HG02973 (cell line): Measurements from ENCODE around the gene PAFAH2.

Source experiments
- ATAC-seq: cut with Tn5 transposase; IDR thresholded peaks from one replicate; pipeline ENCODE4 v1.9.1; 2021; ENCODE audit warnings: moderate library complexity; ENCODE audit not compliant: unreplicated experiment

PAFAH2 gene

DNA sequence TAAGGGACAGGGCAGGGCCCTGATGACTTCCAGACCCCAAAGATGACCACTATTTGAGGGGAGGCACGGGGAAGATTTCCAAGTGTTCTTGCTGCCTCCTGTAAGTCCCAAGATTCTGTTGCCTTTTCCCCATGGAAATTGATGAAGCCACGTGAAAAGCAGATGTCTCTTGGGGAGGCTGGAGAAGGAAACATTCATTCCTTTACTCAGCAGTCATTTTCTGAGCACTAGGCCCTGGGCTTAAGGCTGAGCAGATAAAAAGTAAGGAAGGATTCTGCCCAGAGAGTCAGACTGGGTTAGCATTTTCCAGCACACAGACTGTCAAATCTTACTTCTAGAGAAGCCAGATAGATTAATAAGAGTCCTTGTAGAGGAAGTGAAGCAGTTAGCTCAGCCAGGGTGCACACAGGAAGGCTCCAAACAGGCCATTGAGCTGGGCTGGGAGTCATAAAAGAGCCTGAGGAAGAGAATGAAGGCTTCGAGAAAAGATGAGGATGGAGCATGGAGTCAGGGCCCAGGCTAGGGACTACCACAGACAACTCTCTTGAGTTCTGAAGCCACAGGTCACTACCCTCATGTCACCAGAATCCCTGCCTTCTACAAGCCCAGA is 33.9 kb upstream of the PAFAH2 start:
- no peak for ATAC-seq

DNA sequence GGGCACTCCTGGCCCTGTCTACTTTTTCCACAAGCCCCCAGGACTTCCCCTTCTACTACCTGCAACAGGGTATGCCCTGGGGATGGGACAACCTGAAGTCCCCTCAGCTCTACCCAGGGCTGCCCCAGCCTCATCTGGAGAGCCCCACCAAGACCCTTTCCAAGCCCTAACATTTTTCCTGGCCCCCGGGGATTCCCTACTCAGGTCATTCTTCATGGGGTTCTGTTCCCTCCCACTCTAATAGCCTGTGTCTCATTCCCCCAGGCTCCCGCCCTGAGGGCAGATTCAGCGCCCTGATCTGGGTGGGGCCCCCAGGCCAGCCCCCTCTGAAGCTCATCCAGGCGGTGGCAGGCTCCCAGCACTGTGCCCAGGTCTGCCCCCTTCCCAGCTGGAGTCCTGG is 33.3 kb upstream of the PAFAH2 start:
- ATAC-seq, result no peak

DNA sequence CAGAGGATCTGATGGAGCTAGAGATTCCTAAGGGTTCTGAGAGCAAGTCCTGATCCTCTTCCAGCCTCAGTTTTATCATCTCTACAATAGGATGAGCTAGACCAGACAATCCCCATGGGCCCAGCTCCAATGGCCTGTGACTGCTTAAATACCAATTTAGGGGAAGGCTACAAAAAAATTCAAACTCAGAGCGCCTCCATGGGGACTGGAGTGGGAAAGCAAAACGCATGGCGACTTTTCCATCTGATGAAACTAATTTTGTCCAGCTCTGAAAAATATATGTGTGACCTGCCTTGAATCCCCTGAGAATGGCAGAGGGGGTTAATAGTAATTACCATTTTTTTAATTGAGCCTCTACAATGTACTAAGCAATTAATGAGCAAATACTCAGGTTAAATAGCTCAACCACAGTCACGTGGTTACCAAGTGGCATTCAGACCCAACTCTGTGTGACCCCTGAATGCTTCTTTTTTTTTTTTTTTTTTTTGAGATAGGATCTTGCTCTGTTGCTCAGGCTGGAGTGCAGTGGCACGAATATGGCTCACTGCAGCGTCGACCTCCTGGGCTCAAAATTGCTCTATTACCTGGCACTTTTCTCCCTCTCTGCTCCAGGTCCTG is 32.1 kb upstream of the PAFAH2 start:
- no peak for ATAC-seq

DNA sequence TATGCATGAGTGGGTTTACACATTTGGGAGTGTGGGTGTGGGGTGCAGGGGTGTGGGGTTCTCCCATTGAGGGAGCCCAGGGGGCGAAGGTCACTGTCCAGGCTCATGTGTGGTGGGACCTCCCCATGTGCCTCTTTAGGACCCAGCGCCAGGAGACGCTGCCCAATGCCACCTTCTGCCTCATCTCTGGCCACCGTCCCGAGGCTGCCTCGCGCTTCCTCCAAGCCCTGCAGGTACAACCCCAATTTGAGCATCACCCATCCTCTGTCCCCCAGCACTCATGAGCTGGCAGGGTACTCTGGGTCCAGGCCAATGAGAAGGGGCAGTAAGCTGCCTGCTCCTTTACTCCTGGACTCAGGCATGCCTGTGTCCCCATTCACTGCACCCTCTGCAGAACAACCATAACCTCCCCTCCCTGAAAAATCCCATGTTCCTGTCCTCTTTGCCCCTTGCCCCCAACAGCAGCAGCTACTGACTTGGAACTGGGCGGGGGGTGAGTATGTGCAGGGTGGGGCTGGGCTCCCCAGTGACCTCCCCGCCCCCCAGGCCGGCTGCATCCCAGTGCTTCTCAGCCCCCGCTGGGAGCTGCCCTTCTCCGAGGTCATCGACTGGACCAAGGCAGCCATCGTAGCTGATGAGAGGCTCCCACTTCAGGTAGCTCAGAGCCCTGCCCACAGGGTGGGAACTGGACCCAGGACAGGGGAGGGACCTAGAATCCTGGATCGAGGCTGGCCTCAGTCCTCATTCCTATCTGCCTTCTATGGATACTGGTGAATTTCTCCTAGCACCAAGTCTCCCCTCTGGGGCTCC is 31.4 kb upstream of the PAFAH2 start:
- ATAC-seq, result no peak

DNA sequence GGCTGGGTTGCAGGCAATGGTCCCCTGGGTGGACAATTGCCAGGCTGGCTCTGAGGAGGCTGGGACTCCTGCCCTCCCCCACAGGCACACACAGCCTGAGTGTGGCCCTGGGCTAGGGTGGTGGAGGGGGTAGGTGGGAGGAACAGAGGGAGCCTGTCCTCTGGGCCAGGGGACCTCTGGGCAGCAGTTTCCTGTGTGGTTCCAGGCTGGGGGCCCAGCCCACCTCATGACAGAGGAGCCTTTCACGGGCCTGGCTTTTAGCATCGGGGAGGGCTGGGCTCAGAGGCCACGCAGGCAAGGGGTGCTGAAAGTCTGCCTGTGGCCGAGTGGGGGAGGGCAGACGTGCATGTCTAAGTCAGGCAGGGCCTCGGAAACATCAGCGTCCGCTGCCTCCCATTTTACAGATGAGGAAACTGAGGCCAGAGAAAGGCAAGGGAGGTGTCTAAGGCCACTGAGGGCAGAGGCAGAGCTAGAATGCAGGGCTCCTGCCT is 30.7 kb upstream of the PAFAH2 start:
- no peak for ATAC-seq

DNA sequence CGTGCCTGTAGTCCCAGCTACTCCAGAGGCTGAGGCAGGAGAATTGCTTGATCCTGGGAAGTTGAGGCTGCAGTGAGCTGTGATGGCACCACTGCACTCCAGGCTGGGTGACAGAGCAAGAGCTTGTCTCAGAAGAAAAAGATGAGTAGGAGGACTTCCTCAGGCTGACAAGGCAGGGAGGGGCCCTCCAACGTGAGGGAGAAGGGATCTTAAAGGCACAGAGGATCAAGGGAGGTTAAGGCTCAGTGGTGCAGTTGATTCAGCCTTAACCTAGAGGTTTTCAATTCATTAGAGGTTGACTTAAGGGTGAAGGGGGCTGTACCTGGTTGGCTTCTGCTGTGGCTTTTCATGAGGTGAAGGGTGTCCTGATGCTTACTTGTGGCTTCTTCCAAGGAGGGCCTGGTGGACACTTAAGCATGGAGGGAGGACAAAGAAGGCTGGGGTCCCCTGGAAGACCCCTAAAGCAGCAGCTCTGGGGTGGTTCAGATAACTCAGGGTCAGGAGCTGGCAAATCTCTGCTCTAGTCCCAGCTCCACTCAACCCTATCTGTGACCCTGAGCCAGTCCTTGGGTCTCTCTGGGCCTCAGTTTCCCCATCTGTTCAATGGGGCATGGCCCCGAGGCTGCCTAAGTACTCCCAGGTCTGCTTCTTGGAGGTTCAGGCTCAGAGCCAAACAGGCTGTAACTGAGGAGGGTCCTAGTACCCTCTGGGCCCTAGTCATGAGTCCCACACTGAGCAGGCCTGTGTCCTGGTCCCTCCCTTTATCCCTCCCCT is 30.0 kb upstream of the PAFAH2 start:
- no peak for ATAC-seq

DNA sequence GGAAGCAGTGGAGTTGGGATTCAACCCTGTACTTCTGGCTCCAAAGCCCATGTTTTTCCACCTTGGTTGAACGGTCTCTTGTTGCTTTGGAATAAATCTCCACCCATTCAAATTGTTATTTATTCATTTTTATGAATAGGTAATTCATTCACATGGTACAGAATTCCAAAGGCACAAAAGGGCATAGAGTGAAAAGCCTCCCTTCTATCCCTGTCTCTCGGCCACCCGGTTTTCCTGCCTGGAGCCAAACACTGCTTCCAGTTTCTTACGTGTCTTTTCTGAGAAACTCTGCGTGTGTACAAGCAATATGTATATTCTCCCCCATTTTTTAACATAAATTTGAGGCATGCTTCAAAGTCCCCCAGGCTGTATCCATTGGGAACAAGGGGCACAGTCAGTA is 27.7 kb upstream of the PAFAH2 start:
- no peak for ATAC-seq

DNA sequence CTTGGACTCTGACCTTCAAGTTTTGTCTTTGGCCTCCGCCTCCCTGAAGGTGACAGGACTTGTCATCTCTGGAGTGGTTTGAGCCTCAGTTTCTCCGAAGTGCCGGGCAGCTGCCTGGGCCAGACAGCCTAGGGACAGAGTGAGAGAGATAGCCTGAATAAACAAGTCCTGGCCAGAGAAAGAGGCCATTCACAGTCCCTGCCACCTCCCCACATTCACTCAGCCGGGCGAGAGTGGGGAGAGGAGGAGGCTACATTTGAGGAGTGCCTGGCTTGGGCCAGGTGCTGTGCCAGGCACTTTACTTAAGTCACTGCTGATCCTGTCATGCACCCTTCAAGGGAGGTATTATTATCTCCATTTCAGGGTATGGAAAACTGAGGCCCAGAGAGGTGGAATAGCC is 27.2 kb upstream of the PAFAH2 start:
- ATAC-seq, result no peak

DNA sequence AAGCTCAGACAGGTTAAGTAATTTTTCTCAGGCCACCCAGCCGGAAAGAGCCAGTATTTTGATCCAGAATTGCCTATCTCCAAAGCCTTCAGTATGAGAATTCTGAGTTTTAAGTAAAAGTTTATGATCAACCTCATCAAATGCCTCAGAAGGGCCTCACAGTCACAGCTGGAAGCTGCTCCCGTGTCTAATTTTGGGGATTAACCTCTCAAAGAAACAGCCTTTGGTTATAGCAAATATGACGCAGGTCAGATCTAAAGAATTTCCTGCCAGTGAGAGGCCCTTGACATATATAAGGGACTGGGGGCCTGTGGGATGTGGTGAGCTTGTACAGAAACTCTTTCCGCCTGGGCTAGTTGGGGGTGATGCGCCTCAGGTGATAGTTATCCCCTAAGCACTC is 26.0 kb upstream of the PAFAH2 start:
- no peak for ATAC-seq

DNA sequence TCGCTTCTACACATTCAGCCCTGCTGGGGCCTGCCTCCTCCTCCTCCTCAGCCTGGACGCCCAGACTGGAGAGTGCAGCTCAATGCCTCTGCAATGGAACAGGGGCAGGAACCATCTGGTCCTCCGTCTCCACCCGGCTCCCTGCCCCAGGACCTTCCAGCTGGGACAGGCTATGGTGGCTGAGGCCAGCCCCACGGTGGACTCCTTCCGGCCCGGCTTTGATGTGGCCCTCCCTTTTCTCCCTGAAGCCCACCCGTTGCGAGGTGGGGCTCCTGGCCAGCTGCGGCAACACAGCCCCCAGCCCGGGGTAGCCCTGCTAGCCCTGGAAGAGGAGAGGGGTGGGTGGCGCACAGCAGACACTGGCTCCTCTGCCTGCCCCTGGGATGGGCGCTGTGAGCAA is 25.1 kb upstream of the PAFAH2 start:
- no peak for ATAC-seq

DNA sequence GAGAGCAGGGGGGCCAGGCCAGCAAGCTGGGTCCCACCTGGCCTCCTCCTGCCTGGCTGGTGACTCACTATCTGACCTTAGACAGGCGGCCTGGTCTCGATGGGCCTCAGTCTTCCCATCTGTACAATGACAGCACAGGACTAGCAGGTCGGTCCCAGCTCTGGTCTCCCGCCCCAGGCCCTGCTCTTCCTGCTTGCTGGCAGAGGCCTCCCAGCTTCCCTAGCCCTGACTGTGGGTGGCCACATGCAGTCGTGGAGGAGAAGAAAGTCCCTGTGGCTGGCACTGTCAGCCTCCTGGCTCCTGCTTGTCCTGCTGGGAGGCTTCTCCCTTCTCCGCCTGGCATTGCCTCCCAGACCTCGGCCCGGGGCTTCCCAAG is 24.5 kb upstream of the PAFAH2 start:
- no peak for ATAC-seq

DNA sequence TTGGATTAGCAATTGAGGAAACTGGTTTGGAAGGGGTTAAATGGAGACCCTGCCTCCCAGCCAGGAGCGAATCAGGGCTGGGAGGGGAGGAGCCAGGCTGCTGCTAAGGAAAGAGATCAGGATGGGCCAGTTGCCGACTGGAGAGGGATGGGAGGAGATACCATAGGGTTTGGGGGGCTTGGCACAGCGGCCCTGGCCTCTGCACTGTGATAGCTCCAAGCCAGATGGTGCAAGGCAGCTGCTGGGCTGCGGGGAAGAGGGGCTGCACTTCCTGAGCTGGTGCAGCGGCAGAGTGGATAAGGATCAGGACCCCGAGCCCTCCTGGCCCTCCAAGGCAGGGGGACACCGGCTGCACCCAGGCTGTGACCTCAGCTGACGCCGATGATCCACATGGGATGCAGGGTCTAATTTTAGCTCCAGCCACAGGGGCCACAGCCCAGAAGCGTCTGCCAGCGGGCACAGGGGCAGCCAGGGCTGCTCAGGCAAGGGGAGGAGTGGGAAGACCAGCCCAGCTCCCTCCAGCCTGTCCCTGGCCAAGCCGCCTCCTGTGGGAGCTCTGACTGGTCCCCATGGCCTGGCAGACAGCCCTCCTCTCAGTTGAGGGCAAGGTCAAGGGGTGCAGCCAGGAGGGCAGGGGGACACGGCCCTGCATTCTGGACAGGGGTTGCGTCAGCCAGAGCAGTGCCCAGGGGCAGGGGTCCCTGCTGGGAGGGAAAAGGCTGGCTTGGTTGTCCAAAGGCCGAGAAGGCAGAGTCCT is 24.0 kb upstream of the PAFAH2 start, which contains the start of gene EXTL1:
Gene EXTL1 (plus strand): TSS at position 129 of the 757 bp plus-strand sequence. CDS start 872 bp downstream, outside the sequence.
- ATAC-seq, result no peak

DNA sequence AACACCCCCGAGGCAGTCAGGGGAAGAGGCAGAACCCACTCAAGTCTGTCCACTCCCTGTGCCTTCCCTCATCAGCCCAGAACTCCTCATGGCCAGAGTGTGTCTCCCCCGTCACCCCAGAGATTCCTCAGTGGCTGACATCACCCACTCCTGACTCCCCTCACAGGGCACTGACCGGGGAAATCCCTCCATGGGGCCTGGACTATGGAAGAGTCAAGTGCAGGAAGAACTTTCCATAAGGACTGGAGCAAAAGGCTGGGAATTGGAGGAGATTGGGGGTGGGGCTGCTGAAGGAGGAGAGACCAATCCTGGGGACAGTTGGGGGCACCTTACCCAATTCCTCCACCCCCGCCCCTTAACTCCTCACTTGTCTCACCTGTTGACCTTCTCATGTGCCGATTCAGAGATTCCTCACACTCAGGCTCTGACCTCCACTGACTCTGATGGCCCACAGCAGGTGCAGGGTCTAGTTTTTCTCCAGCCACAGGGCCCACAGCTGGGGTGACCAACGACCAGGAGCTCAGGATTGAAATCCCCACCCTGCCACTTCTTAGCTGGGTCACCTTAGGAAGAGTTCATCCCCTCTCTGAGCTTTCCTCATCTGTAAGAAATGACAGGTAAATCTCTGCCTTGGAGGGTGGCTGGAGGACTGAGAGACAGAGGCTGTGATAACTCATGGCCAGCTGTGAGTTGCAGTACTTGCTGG is 23.2 kb upstream of the PAFAH2 start:
- ATAC-seq, result no peak

DNA sequence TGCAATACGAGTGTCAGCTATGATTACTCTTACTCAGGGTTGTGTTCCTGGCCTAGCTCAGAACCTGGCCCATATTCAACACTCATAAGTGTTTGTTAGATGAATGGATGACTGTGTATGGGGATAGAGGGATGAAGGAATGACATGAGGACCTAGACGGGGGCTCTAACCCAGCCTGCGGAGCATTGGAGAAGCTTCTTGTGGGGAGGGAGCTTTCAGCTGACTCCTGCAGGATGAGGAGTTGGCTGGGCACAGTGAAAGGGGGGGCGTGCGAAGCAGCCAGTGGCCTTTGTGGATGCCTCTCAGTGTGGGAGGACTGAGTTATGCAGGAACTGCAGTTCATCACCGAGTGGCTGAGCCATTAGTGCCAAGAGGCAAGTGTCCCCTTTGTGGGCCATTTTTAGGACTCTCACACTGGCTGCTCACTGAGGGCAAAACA is 22.5 kb upstream of the PAFAH2 start:
- no peak for ATAC-seq

DNA sequence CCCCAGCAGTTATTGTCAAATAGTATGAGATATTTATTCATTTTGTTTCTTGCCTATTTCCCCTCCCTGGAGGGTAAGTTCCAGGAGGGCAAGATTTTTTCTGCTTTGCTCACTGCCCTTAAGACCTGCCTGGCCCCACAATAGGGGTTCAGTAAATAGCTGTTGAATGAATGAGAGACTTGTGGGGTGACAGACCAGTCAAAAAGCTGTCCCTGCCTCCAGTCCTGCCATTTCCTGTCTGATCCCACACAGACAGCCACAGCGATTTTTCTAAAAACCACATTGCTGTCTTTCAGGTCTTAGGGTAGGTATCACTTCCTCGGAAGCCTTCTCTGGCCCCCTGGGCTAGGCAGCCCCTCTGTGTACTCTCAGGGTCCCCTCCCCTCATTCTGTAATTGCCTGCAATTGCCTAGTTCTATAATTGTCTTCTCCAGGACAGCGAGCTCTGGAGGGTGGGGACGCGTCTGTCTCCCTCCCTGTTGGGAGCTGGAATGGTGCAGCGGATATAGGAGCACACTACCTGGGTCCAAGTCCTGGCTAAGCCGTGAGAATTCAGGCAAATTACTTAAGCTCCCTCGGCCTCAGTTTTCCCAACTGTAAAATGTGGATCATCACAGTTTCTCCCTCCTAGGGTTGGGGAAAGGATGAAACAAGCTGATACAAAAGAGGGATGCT is 21.9 kb upstream of the PAFAH2 start:
- ATAC-seq, result no peak

DNA sequence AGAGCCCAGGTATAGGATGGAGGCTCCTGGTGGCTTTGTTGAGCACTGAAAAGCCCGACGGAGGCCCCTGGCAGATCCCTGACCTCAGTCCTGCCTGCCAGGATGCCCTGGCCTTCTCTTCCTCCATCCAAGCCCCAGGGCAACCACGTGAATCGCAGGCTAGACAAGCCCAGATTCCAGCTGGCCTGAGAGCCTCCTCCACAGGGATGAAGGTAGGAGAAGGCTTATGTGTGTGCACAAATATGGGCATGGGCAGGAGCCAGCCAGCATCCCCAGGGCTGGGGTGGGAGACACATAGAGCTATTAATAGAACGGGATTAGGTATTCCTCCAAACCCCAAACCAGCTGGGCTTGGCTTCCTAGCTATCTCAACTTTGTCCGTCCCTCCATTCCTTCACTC is 19.7 kb upstream of the PAFAH2 start:
- ATAC-seq, result no peak

DNA sequence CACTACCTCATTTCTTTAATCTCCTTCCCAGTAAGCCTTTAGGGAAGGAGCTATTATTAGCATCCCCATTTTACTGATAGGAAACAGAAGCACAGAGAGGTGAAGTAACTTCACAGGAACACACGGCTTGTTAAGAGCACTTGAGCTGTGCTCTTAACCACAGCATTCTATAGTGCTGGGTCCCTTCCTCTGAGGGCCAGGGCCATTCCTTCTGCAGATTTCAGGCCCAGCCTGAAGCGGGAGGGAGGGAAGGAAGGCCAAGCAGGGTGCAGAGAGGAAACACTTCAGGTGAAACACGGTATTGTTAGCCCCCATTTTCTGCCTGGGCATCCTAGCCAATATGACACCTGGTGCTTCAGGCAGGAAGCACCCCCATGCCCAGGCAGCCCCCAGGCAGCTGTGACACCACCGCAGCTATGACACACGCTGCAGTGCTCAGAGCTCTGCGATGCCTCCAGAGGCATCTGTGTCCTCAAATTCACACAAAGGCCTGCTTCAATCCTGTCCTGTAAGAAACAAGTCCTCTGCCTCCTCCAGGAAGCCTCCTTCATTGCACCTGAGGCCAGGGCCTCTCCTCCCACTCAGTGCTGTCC is 19.2 kb upstream of the PAFAH2 start:
- no peak for ATAC-seq

DNA sequence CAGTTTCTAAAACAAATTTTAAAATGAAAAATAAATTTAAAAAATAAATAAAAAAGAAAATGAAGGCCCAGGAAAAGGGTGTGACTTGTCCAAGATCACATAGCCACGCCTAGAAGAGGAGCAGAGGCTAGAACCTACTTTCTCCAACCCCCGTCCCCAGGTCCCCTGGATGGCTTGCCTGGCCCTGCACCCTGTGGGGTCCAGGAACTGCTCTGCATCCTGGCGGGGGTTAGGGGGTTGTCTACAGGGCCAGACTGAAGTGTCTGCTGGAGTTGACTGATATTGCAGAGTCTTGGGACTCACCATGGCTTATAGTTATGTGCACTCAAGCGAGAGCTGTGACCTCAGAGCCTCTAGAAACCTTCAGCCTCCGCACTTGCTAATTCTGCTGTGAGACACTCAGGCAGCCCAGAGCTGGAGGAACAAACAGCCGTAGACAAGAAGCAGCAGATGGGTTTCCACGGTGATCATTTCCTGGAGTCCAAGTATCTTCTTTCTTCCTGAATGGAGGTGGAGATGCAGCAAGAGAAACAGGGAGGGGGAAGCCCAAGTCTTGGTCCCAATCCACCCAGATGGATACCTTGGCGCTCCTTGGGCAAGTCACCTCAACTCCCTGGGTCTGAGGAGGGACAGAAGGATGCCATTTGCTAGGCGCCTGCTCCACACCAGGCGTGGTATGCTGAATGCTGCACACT is 18.5 kb upstream of the PAFAH2 start:
- no peak for ATAC-seq
